Stomach (tissue), 9 donors: ENCODE data around the gene DUSP19. TPM values are rescaled to one million over a fixed set of nuclear protein-coding genes. Genes with fewer than 3 reads are reported as not detected.
A peak's percentile ranks its signal among the peaks of the same experiment; 100 is the strongest.
"Not testable (repeated sequence)": the region's sequence is repeated elsewhere in the genome, so short reads cannot be mapped to it uniquely, and the experiment has no call there.

Source experiments
- DNase-seq, 2 donors: peaks; one replicate each; pipeline versions ENCODE4 v3.0.0 to v3.0.0-alpha.2; 2013 to 2019
- H3K27ac ChIP-seq, 5 donors: fragments of 200-600 bp in 4 of 5; sonication (generic) in 4 of 5; one replicate each; pipeline ENCODE4 v1.5.1; 2013 to 2019; ENCODE audit warnings: mild to moderate bottlenecking in 1 of 5, moderate library complexity in 1 of 5
- H3K27me3 ChIP-seq, 3 donors: fragments of 200-600 bp; sonication (generic); one replicate each; pipeline ENCODE4 v1.5.1; 2017 to 2019; ENCODE audit warnings: mixed run types in 1 of 3
- H3K36me3 ChIP-seq, 4 donors: fragments of 200-600 bp; sonication (generic); 1 replicate in 3 of 4; 2 replicates in 1 of 4; pipeline ENCODE4 v1.5.1; 2016 to 2019
- H3K4me1 ChIP-seq, 4 donors: fragments of 200-600 bp; sonication (generic); one replicate each; pipeline ENCODE4 v1.5.1; 2016 to 2019
- H3K4me3 ChIP-seq, 4 donors: fragments of 200-600 bp; sonication (generic) in 3 of 4; one replicate each; pipeline ENCODE4 v1.5.1; 2016 to 2019; ENCODE audit warnings: mild to moderate bottlenecking in 1 of 4
- H3K9me3 ChIP-seq, 4 donors: fragments of 200-600 bp; sonication (generic); one replicate each; pipeline ENCODE4 v1.5.1; 2016 to 2019
- EP300 ChIP-seq: sonication (generic); formaldehyde crosslinking; IDR thresholded peaks from one replicate; pipeline ENCODE4 v1.6.1; 2017; ENCODE audit warnings: antibody characterized with exemption
- POLR2A ChIP-seq, 4 donors: fragments of 450-650 bp; IDR thresholded peaks; one replicate each; pipeline ENCODE4 v1.6.1; 2016; ENCODE audit warnings: antibody characterized with exemption in 4 of 4, control low read depth in 2 of 4, mild to moderate bottlenecking in 1 of 4, moderate library complexity in 1 of 4
- POLR2AphosphoS5 ChIP-seq, 3 donors: sonication (generic); formaldehyde crosslinking; IDR thresholded peaks; one replicate each; pipeline ENCODE4 v1.6.1; 2016; ENCODE audit warnings: antibody characterized with exemption in 3 of 3
- WGBS, 5 donors: extraction: QIAGEN DNeasy Blood & Tissue Kit in 3 of 5; methylation state at CpG; one replicate each; pipeline versions ENCODE4 v1.1.5 to v1.1.7; 2013 to 2018; 5-methylcytosine and 5-hydroxymethylcytosine counted together
- intact Hi-C: fragments of 100-400 bp; cut with DNase I; formaldehyde crosslinking; loops from one replicate; pipeline ENCODE4 v1.15.1; 2023; ENCODE audit warnings: low total_unique reads
- polyA plus RNA-seq, 3 donors: library from polyadenylated mRNA; stranded (reverse); fragments of 200-250 nt; gene quantifications; one replicate each; pipeline ENCODE4 v1.2.3, GENCODE V29; 2013
- total RNA-seq, 5 donors: library from RNA; depleted of rRNA; stranded (reverse); fragments of >200 nt; gene quantifications; one replicate each; pipeline versions ENCODE4 v1.1.0 to v1.2.3, GENCODE V29; 2014 to 2016
- TF ChIP-seq, protein P1 (sequence below), 7 experiments: fragments of 450-650 bp in 4 of 7; fragments of 200-600 bp in 3 of 7; sonication (generic) in 3 of 7; IDR thresholded peaks; one replicate each; pipeline ENCODE4 v1.5.1; 2016 to 2019; ENCODE audit warnings: antibody characterized with exemption in 7 of 7, control low read depth in 2 of 7, mild to moderate bottlenecking in 1 of 7
- donor health status: healthy with polysubstance abuse.
- donor health status: Bipolar disorder and iron deficiency.
- donor health status: healthy.

Gene DUSP19
- total and polyA plus RNA-seq, 8 donors, result 1.1 to 19.6 (median 4.3) TPM; not detected in 1

- Histone ChIP-seq H3K27ac (peak overlapping the region; percentile 97 to 100 (median 99)), H3K27me3 (peaks cover 0 to 12% (median 3%) of the 10 kb centered on the region in 3 donors), H3K9me3 (no peaks in the 10 kb centered on the region), H3K4me1 (peaks cover 25 to 59% (median 40%) of the 10 kb centered on the region in 4 donors), H3K36me3 (no peaks in the 10 kb centered on the region), H3K4me3 (peak overlapping the region; percentile 65 to 89 (median 80))
- DNase-seq, result peak in 1 of 2 donors; percentile 69
- intact Hi-C loops, result no loop called here
- TF ChIP-seq POLR2A (IDR thresholded peaks at IDR 0.05), result no peak
- 2 to 6% (median 4%) methylated on average over 4 of the region's 4 CpGs for WGBS, 5 donors
Measured at GRCh38 chr2:183037074-183037552, 41.4 kb upstream of the DUSP19 start.

GRCh38 chr2:183037553-183038340 is 40.8 kb upstream of the DUSP19 start:
- H3K27ac ChIP-seq, result peak overlapping the region; percentile 97 to 100 (median 99)
- WGBS, 5 donors, result 0 to 1% (median 1%) methylated on average over 7 to 91 of the region's 91 CpGs
- DNase-seq, result peak in 1 of 2 donors; percentile 78
- H3K9me3 ChIP-seq, result no peaks in the 10 kb centered on the region
- peak overlapping the region; percentile 65 to 89 (median 80) for H3K4me3 ChIP-seq
- peaks cover 21 to 53% (median 37%) of the 10 kb centered on the region in 4 donors for H3K4me1 ChIP-seq
- intact Hi-C loops, result no loop called here
- H3K36me3 ChIP-seq, result no peaks in the 10 kb centered on the region
- H3K27me3 ChIP-seq, result peaks cover 0 to 12% (median 3%) of the 10 kb centered on the region in 3 donors
- TF ChIP-seq, protein P1, sequence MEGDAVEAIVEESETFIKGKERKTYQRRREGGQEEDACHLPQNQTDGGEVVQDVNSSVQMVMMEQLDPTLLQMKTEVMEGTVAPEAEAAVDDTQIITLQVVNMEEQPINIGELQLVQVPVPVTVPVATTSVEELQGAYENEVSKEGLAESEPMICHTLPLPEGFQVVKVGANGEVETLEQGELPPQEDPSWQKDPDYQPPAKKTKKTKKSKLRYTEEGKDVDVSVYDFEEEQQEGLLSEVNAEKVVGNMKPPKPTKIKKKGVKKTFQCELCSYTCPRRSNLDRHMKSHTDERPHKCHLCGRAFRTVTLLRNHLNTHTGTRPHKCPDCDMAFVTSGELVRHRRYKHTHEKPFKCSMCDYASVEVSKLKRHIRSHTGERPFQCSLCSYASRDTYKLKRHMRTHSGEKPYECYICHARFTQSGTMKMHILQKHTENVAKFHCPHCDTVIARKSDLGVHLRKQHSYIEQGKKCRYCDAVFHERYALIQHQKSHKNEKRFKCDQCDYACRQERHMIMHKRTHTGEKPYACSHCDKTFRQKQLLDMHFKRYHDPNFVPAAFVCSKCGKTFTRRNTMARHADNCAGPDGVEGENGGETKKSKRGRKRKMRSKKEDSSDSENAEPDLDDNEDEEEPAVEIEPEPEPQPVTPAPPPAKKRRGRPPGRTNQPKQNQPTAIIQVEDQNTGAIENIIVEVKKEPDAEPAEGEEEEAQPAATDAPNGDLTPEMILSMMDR (IDR thresholded peaks at IDR 0.05), result no peak
- no peak for TF ChIP-seq EP300
- TF ChIP-seq POLR2A (IDR thresholded peaks at IDR 0.05), result no peak
- TF ChIP-seq POLR2AphosphoS5 (IDR thresholded peaks at IDR 0.05), result no peak

DNA sequence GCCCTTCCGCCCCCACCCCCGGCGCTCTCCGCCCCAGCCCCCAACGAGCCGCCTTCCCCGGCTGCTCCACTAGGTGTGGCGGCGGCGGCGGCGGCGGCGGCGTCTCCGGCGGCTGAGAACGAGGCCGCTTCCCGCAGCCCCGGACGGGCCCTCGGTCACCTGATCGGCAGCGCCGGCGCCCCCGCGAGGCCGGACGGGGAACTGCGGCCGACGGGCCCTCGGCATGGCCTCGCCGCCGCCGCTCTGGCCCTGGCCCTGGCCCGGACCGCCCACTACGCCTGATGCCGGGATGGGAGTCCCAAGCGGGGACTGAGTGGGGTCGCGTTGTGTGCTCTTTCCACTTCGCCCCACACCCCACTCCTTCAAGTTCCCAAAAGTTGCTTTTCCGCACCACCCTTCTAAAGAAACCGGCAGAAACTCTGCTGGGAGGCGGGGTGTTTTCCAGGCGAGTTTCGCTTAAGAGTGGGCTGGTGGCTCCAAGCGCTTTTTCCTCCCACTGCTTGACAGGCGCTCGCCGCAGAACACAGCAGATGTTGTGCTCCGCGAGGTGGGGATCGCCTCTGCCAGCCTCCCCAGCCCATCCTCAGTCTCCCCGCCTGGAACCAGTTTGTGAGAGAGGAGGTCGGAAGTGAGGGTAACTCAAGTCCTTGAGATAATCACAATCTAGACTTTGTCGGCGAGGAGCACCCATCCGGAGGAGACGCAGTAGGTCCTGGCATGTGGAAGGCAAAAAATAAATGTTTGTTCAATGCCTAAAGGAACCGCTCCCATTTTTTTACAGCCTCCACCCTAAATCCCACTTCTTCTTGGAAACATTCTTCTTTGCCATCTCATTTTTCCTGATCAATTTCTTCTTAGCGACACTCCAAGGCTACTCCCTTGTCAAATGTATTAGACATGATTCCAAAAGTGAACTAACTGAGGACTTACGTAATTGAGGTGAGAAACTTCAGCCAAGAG is 39.9 kb upstream of the DUSP19 start, which contains the start of gene NCKAP1:
NCKAP1 (minus strand) TSS at position 117 of the 960 bp plus-strand sequence. CDS start 358 bp downstream, outside the sequence.
- Histone ChIP-seq H3K4me1 (peaks cover 19 to 44% (median 30%) of the 10 kb centered on the region in 4 donors), H3K27ac (peak within 1 kb of the TSS; percentile 97 to 100 (median 99)), H3K4me3 (peak within 1 kb of the TSS; percentile 65 to 89 (median 80)), H3K27me3 (peaks cover 0 to 12% (median 3%) of the 10 kb centered on the region in 3 donors), H3K36me3 (no peaks in the 10 kb centered on the region), H3K9me3 (no peaks in the 10 kb centered on the region)
- peak; percentile 94 to 97 for DNase-seq
- WGBS, 5 donors, result 1 to 6% (median 1%) methylated on average over 24 to 68 of the region's 68 CpGs
- TF ChIP-seq POLR2A (IDR thresholded peaks at IDR 0.05) (no peak), POLR2AphosphoS5 (IDR thresholded peaks at IDR 0.05) (peak in 2 of 3 donors; percentile 60 to 77)
- TF ChIP-seq, protein P1 (IDR thresholded peaks at IDR 0.05), result peak in 5 of 7 experiments; percentile 37 to 100 (median 96)
- intact Hi-C loops, result no loop called here

DNA sequence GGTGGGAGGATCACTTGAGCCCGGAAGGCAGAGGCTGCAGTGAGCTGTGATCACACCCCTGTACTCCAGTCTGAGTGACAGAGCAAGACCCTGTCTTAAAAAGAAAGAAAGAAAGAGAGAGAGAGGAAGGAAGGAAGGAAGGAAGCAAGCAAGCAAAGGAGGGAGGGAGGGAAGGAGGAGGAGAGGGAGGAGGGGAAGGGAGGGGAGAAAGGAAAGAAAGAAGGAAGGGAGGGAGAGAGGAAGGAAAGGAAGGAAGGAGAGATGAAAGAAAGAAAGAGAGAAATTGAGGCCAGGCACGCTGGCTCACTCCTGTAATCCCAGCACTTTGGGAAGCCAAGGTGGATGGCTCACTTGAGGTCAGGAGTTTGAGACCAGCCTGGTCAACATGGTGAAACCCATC is 37.9 kb upstream of the DUSP19 start:
- H3K9me3 ChIP-seq, result no peaks in the 10 kb centered on the region
- no peak for TF ChIP-seq POLR2A (IDR thresholded peaks at IDR 0.05)
- TF ChIP-seq, protein P1 (IDR thresholded peaks at IDR 0.05), result no peak
- no peak for TF ChIP-seq POLR2AphosphoS5 (IDR thresholded peaks at IDR 0.05)
- no peak for TF ChIP-seq EP300
- 93 to 97% (median 94%) methylated on average over 2 of the region's 2 CpGs for WGBS, 5 donors
- intact Hi-C loops, result no loop called here
- peaks cover 11 to 24% (median 20%) of the 10 kb centered on the region in 4 donors for H3K4me1 ChIP-seq
- no peak overlapping the region for H3K27ac ChIP-seq
- H3K4me3 ChIP-seq, result no peak overlapping the region
- peaks cover 0 to 12% (median 3%) of the 10 kb centered on the region in 3 donors for H3K27me3 ChIP-seq
- no peak for DNase-seq
- H3K36me3 ChIP-seq, result no peaks in the 10 kb centered on the region

GRCh38 chr2:183043580-183043979 is 35.0 kb upstream of the DUSP19 start:
- DNase-seq, intact Hi-C loops, H3K4me3 ChIP-seq, H3K27ac ChIP-seq, H3K36me3 ChIP-seq, H3K4me1 ChIP-seq, H3K27me3 ChIP-seq, H3K9me3 ChIP-seq: not testable (repeated sequence)
- 90 to 92% (median 91%) methylated on average over 8 of the region's 8 CpGs for WGBS, 5 donors

GRCh38 chr2:183047486-183048125 is 30.9 kb upstream of the DUSP19 start:
- DNase-seq, H3K27me3 ChIP-seq, H3K4me3 ChIP-seq, H3K9me3 ChIP-seq, H3K27ac ChIP-seq, intact Hi-C loops, H3K4me1 ChIP-seq, H3K36me3 ChIP-seq: not testable (repeated sequence)
- WGBS, 5 donors, result 77 to 91% (median 90%) methylated on average over 5 of the region's 5 CpGs
